ENCODE results near the gene TSPO.

TSPO gene

GRCh38 chr22:43179911-43180195 lies 28.5 kb downstream of the TSPO start:
- H4K5ac ChIP-seq (ENCODE audit: low read length), result no peak overlapping the region
- H3K56ac ChIP-seq (ENCODE audit: low read length), result no peak overlapping the region
- no peak overlapping the region for H2AK5ac ChIP-seq (ENCODE audit: low read length)
- H3K9ac ChIP-seq (ENCODE audit: low read length), result no peak overlapping the region
- H2BK120ac ChIP-seq (ENCODE audit: low read depth, low read length), result no peak overlapping the region
- no peak overlapping the region for H2BK15ac ChIP-seq (replicated peaks; ENCODE audit: low read depth)
- peaks cover 4% of the 10 kb centered on the region for H3K36me3 ChIP-seq (ENCODE audit: control insufficient read depth, insufficient read depth, low read length)
- no peak overlapping the region for H3K18ac ChIP-seq (ENCODE audit: low read length)
- H3K27me3 ChIP-seq (ENCODE audit: insufficient read depth, low read length, poor library complexity), result no peaks in the 10 kb centered on the region
- no peak overlapping the region for H3K27ac ChIP-seq (ENCODE audit: low read depth, low read length)
- DNase-seq, result no peak
- WGBS (ENCODE audit: extremely low coverage, insufficient coverage, low lambda C conversion rate), result no CpG with 5 or more reads among the region's 15 CpGs
- H2BK5ac ChIP-seq (ENCODE audit: low read length), result no peak overlapping the region
- no peak overlapping the region for H4K8ac ChIP-seq (ENCODE audit: low read depth, low read length)
- peaks cover 2% of the 10 kb centered on the region for H3K79me1 ChIP-seq (ENCODE audit: low read length)
- H3K4ac ChIP-seq (ENCODE audit: low read depth, low read length), result no peak overlapping the region
- H3K4me2 ChIP-seq (ENCODE audit: low read length), result no peak overlapping the region
- no peak overlapping the region for H3K23ac ChIP-seq (ENCODE audit: low read length)
- H3K79me2 ChIP-seq (ENCODE audit: control insufficient read depth, insufficient read depth, low read length), result peaks cover 2% of the 10 kb centered on the region
- H3K4me1 ChIP-seq (ENCODE audit: control insufficient read depth, low read depth, low read length), result no peaks in the 10 kb centered on the region
- no peak overlapping the region for H3K4me3 ChIP-seq (ENCODE audit: low read length)

GRCh38 chr22:43180670-43181069 lies 29.3 kb downstream of the TSPO start:
- H4K5ac ChIP-seq (ENCODE audit: low read length), result no peak overlapping the region
- H3K27me3 ChIP-seq (ENCODE audit: insufficient read depth, low read length, poor library complexity), result no peaks in the 10 kb centered on the region
- H2BK5ac ChIP-seq (ENCODE audit: low read length), result no peak overlapping the region
- DNase-seq, result no peak
- no peak overlapping the region for H3K4me2 ChIP-seq (ENCODE audit: low read length)
- H3K36me3 ChIP-seq (ENCODE audit: control insufficient read depth, insufficient read depth, low read length), result peaks cover 4% of the 10 kb centered on the region
- peaks cover 5% of the 10 kb centered on the region for H3K79me1 ChIP-seq (ENCODE audit: low read length)
- no peak overlapping the region for H3K4ac ChIP-seq (ENCODE audit: low read depth, low read length)
- no peak overlapping the region for H3K23ac ChIP-seq (ENCODE audit: low read length)
- no peak overlapping the region for H2BK15ac ChIP-seq (replicated peaks; ENCODE audit: low read depth)
- peaks cover 4% of the 10 kb centered on the region for H3K79me2 ChIP-seq (ENCODE audit: control insufficient read depth, insufficient read depth, low read length)
- H3K56ac ChIP-seq (ENCODE audit: low read length), result no peak overlapping the region
- no peak overlapping the region for H4K8ac ChIP-seq (ENCODE audit: low read depth, low read length)
- no peak overlapping the region for H3K4me3 ChIP-seq (ENCODE audit: low read length)
- no peak overlapping the region for H3K27ac ChIP-seq (ENCODE audit: low read depth, low read length)
- H3K9ac ChIP-seq (ENCODE audit: low read length), result no peak overlapping the region
- peaks cover under 1% of the 10 kb centered on the region for H3K4me1 ChIP-seq (ENCODE audit: control insufficient read depth, low read depth, low read length)
- H2BK120ac ChIP-seq (ENCODE audit: low read depth, low read length), result no peak overlapping the region
- no CpG with 5 or more reads among the region's 15 CpGs for WGBS (ENCODE audit: extremely low coverage, insufficient coverage, low lambda C conversion rate)
- H2AK5ac ChIP-seq (ENCODE audit: low read length), result no peak overlapping the region
- H3K18ac ChIP-seq (ENCODE audit: low read length), result no peak overlapping the region

- Histone ChIP-seq H3K56ac (ENCODE audit: low read length) (no peak overlapping the region), H2BK120ac (ENCODE audit: low read depth, low read length) (no peak overlapping the region), H2BK5ac (ENCODE audit: low read length) (no peak overlapping the region), H4K8ac (ENCODE audit: low read depth, low read length) (no peak overlapping the region), H3K27me3 (ENCODE audit: insufficient read depth, low read length, poor library complexity) (no peaks in the 10 kb centered on the region), H3K9ac (ENCODE audit: low read length) (no peak overlapping the region), H3K4me2 (ENCODE audit: low read length) (no peak overlapping the region), H3K27ac (ENCODE audit: low read depth, low read length) (no peak overlapping the region), H3K36me3 (ENCODE audit: control insufficient read depth, insufficient read depth, low read length) (peaks cover 4% of the 10 kb centered on the region), H2AK5ac (ENCODE audit: low read length) (no peak overlapping the region), H3K4me1 (ENCODE audit: control insufficient read depth, low read depth, low read length) (peaks cover 2% of the 10 kb centered on the region), H3K79me1 (ENCODE audit: low read length) (peaks cover 6% of the 10 kb centered on the region), H3K23ac (ENCODE audit: low read length) (no peak overlapping the region), H3K4me3 (ENCODE audit: low read length) (no peak overlapping the region), H2BK15ac (replicated peaks; ENCODE audit: low read depth) (no peak overlapping the region), H3K4ac (ENCODE audit: low read depth, low read length) (no peak overlapping the region), H4K5ac (ENCODE audit: low read length) (no peak overlapping the region), H3K79me2 (ENCODE audit: control insufficient read depth, insufficient read depth, low read length) (peaks cover 6% of the 10 kb centered on the region), H3K18ac (ENCODE audit: low read length) (no peak overlapping the region)
- no CpG with 5 or more reads among the region's 13 CpGs for WGBS (ENCODE audit: extremely low coverage, insufficient coverage, low lambda C conversion rate)
- DNase-seq, result no peak
These were observed 30.1 kb downstream of the TSPO start for GRCh38 chr22:43181321-43182076.

- Histone ChIP-seq H3K4me3 (ENCODE audit: low read length) (no peak overlapping the region), H2AK5ac (ENCODE audit: low read length) (no peak overlapping the region), H3K27ac (ENCODE audit: low read depth, low read length) (no peak overlapping the region), H4K5ac (ENCODE audit: low read length) (no peak overlapping the region), H3K79me2 (ENCODE audit: control insufficient read depth, insufficient read depth, low read length) (peaks cover 6% of the 10 kb centered on the region), H3K27me3 (ENCODE audit: insufficient read depth, low read length, poor library complexity) (no peaks in the 10 kb centered on the region), H2BK120ac (ENCODE audit: low read depth, low read length) (no peak overlapping the region), H3K9ac (ENCODE audit: low read length) (no peak overlapping the region), H3K36me3 (ENCODE audit: control insufficient read depth, insufficient read depth, low read length) (peaks cover 2% of the 10 kb centered on the region), H3K4ac (ENCODE audit: low read depth, low read length) (no peak overlapping the region), H2BK5ac (ENCODE audit: low read length) (no peak overlapping the region), H3K23ac (ENCODE audit: low read length) (no peak overlapping the region), H3K18ac (ENCODE audit: low read length) (no peak overlapping the region), H4K8ac (ENCODE audit: low read depth, low read length) (no peak overlapping the region), H2BK15ac (replicated peaks; ENCODE audit: low read depth) (no peak overlapping the region), H3K79me1 (ENCODE audit: low read length) (peaks cover 6% of the 10 kb centered on the region), H3K4me2 (ENCODE audit: low read length) (no peak overlapping the region), H3K56ac (ENCODE audit: low read length) (no peak overlapping the region), H3K4me1 (ENCODE audit: control insufficient read depth, low read depth, low read length) (peaks cover 2% of the 10 kb centered on the region)
- DNase-seq, result no peak
- WGBS (ENCODE audit: extremely low coverage, insufficient coverage, low lambda C conversion rate), result no CpG with 5 or more reads among the region's 10 CpGs
These were observed 30.8 kb downstream of the TSPO start for GRCh38 chr22:43182118-43182517.

GRCh38 chr22:43182726-43183125 lies 31.4 kb downstream of the TSPO start:
- H3K36me3 ChIP-seq (ENCODE audit: control insufficient read depth, insufficient read depth, low read length), result peaks cover 2% of the 10 kb centered on the region
- H3K4me1 ChIP-seq (ENCODE audit: control insufficient read depth, low read depth, low read length), result peaks cover 2% of the 10 kb centered on the region
- H3K4ac ChIP-seq (ENCODE audit: low read depth, low read length), result no peak overlapping the region
- peaks cover 6% of the 10 kb centered on the region for H3K79me1 ChIP-seq (ENCODE audit: low read length)
- H3K23ac ChIP-seq (ENCODE audit: low read length), result no peak overlapping the region
- DNase-seq, result no peak
- no peak overlapping the region for H2AK5ac ChIP-seq (ENCODE audit: low read length)
- H3K9ac ChIP-seq (ENCODE audit: low read length), result no peak overlapping the region
- peaks cover 6% of the 10 kb centered on the region for H3K79me2 ChIP-seq (ENCODE audit: control insufficient read depth, insufficient read depth, low read length)
- no peak overlapping the region for H2BK15ac ChIP-seq (replicated peaks; ENCODE audit: low read depth)
- no peaks in the 10 kb centered on the region for H3K27me3 ChIP-seq (ENCODE audit: insufficient read depth, low read length, poor library complexity)
- H3K4me3 ChIP-seq (ENCODE audit: low read length), result no peak overlapping the region
- no peak overlapping the region for H4K8ac ChIP-seq (ENCODE audit: low read depth, low read length)
- H4K5ac ChIP-seq (ENCODE audit: low read length), result no peak overlapping the region
- H2BK120ac ChIP-seq (ENCODE audit: low read depth, low read length), result no peak overlapping the region
- H3K27ac ChIP-seq (ENCODE audit: low read depth, low read length), result no peak overlapping the region
- no peak overlapping the region for H3K4me2 ChIP-seq (ENCODE audit: low read length)
- no CpG with 5 or more reads among the region's 17 CpGs for WGBS (ENCODE audit: extremely low coverage, insufficient coverage, low lambda C conversion rate)
- no peak overlapping the region for H2BK5ac ChIP-seq (ENCODE audit: low read length)
- H3K18ac ChIP-seq (ENCODE audit: low read length), result no peak overlapping the region
- no peak overlapping the region for H3K56ac ChIP-seq (ENCODE audit: low read length)
